Ishikawa (cell line): ENCODE results near the gene MBLAC2.

Experiments
- CEBPB ChIP-seq: IDR thresholded peaks from 2 replicates; pipeline ENCODE4 v1.6.1; 2012
- EGR1 ChIP-seq: IDR thresholded peaks from 2 replicates; pipeline ENCODE4 v1.6.1; 2012
- EP300 ChIP-seq: IDR thresholded peaks from 2 replicates; pipeline ENCODE4 v1.6.1; 2012; ENCODE audit warnings: borderline replicate concordance
- TAF1 ChIP-seq: IDR thresholded peaks from 2 replicates; pipeline ENCODE4 v1.6.1; 2012; ENCODE audit warnings: low read depth, mild to moderate bottlenecking
- YY1 ChIP-seq: IDR thresholded peaks from 2 replicates; pipeline ENCODE4 v1.6.1; 2012; ENCODE audit warnings: low read depth
- TF ChIP-seq, protein P1 (sequence below): IDR thresholded peaks from 2 replicates; pipeline ENCODE4 v1.6.1; 2012

DNA sequence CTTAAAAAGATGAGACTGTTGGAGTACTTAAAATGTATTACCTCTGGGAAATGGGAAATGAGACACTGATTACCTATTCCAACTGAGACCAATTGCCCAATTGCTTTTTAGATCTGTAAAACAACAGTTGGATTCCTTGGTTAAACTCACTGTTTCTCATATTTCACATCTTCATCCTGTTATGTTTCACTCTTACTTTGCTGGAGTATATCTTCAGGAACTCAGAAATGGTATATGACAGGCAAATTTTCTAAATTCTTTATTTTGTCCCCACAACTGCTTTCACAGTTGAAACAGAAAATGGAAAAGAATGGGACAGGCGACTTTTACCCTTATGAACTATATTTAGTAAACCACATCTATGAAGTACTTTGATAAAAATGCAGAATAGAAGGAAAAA is 56.4 kb downstream of the MBLAC2 start:
- TF ChIP-seq EGR1: no peak
- TF ChIP-seq TAF1: no peak
- no peak for TF ChIP-seq CEBPB
- TF ChIP-seq EP300: no peak
- TF ChIP-seq, protein P1, sequence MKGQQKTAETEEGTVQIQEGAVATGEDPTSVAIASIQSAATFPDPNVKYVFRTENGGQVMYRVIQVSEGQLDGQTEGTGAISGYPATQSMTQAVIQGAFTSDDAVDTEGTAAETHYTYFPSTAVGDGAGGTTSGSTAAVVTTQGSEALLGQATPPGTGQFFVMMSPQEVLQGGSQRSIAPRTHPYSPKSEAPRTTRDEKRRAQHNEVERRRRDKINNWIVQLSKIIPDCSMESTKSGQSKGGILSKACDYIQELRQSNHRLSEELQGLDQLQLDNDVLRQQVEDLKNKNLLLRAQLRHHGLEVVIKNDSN: no peak
- TF ChIP-seq YY1: no peak
